GM20000 (cell line): ENCODE results near the gene ADGRV1.

Experiments used
- DNase-seq: peaks from one replicate; pipeline ENCODE4 v3.0.0; 2012; ENCODE audit warnings: low spot score
- CTCF ChIP-seq: IDR thresholded peaks from 2 replicates; pipeline ENCODE4 v1.5.1; 2012; ENCODE audit warnings: mild to moderate bottlenecking, control low read depth; ENCODE audit errors: extremely low read depth, missing control alignments

The ADGRV1 gene

GRCh38 chr5:90621848-90622247 is 63.3 kb downstream of the ADGRV1 start:
- DNase-seq = no peak
- TF ChIP-seq CTCF = no peak

GRCh38 chr5:90626493-90626892 is 67.9 kb downstream of the ADGRV1 start:
- no peak for TF ChIP-seq CTCF

GRCh38 chr5:90628492-90628891 is 69.9 kb downstream of the ADGRV1 start:
- TF ChIP-seq CTCF = no peak
- DNase-seq = no peak

More at GRCh38 chr5:90626493-90626892, 67.9 kb downstream of the ADGRV1 start:
- no peak for DNase-seq

GRCh38 chr5:90632791-90633190 is 74.2 kb downstream of the ADGRV1 start:
- TF ChIP-seq CTCF = no peak
- no peak for DNase-seq

- TF ChIP-seq CTCF = no peak
- no peak for DNase-seq
Observed at GRCh38 chr5:90636948-90637347, 78.4 kb downstream of the ADGRV1 start.

GRCh38 chr5:90637731-90638130 is 79.1 kb downstream of the ADGRV1 start:
- no peak for TF ChIP-seq CTCF
- no peak for DNase-seq

- DNase-seq = no peak
- TF ChIP-seq CTCF = no peak
Observed at GRCh38 chr5:90638878-90639277, 80.3 kb downstream of the ADGRV1 start.
